ENCODE results near the gene SREK1.
"Not testable (repeated sequence)": the region's sequence is repeated elsewhere in the genome, so short reads cannot be mapped to it uniquely, and the experiment has no call there.

Gene SREK1

GRCh38 chr5:66222896-66223295 lies 78.8 kb downstream of the SREK1 start:
- not testable (repeated sequence) for DNase-seq

- DNase-seq, result no peak
These were observed 79.5 kb downstream of the SREK1 start for GRCh38 chr5:66223637-66224036.

- DNase-seq, result no peak
These were observed 80.2 kb downstream of the SREK1 start for GRCh38 chr5:66224274-66224673.

GRCh38 chr5:66224773-66225553 lies 80.9 kb downstream of the SREK1 start:
- DNase-seq, result no peak

- no peak for DNase-seq
These were observed 86.5 kb downstream of the SREK1 start for GRCh38 chr5:66230551-66230950.

- DNase-seq, result no peak
These were observed 87.4 kb downstream of the SREK1 start for GRCh38 chr5:66231508-66231907.

GRCh38 chr5:66232275-66232674 lies 88.2 kb downstream of the SREK1 start:
- no peak for DNase-seq

GRCh38 chr5:66232706-66233445 lies 88.8 kb downstream of the SREK1 start:
- no peak for DNase-seq
